Cardiac muscle cell (in vitro differentiated cells and primary cell): Measurements from ENCODE around the gene GPATCH4. TPM values are rescaled to one million over a fixed set of nuclear protein-coding genes. Genes with fewer than 3 reads are reported as not detected.
A peak's percentile ranks its signal among the peaks of the same experiment; 100 is the strongest.

Experiments
- DNase-seq, 2 donors: peaks; one replicate each; pipeline versions ENCODE4 v3.0.0 to v3.0.0-alpha.2; 2010 to 2017; ENCODE audit warnings: low read depth in 1 of 2, low spot score in 1 of 2
- H3K27ac ChIP-seq: fragments of 200-600 bp; sonication (generic); 2 replicates; pipeline ENCODE4 v1.5.1; 2016
- H3K27me3 ChIP-seq: fragments of 200-600 bp; sonication (generic); 2 replicates; pipeline ENCODE4 v1.6.0; 2016; ENCODE audit warnings: control low read depth
- H3K36me3 ChIP-seq: fragments of 200-600 bp; sonication (generic); 2 replicates; pipeline ENCODE4 v1.5.1; 2016; ENCODE audit warnings: control low read depth
- H3K4me1 ChIP-seq: fragments of 200-600 bp; sonication (generic); 2 replicates; pipeline ENCODE4 v1.8.1; 2017; ENCODE audit warnings: low read depth, mild to moderate bottlenecking, mixed run types
- H3K4me3 ChIP-seq: fragments of 200-600 bp; sonication (generic); 2 replicates; pipeline ENCODE4 v1.5.1; 2016; ENCODE audit warnings: mild to moderate bottlenecking
- H3K9me3 ChIP-seq: fragments of 200-600 bp; sonication (generic); 2 replicates; pipeline ENCODE4 v1.5.1; 2017; ENCODE audit warnings: low read depth, mild to moderate bottlenecking, control low read depth
- polyA plus RNA-seq: library from polyadenylated mRNA; unstranded; fragments of >200 nt; fragmentation: Nextera tagmentation; extraction: Ambion mirVana; gene quantifications from 2 replicates; pipeline ENCODE4 v1.2.1, GENCODE V29; 2016
- total RNA-seq: library from RNA; depleted of rRNA; stranded (reverse); fragments of >200 nt; gene quantifications from 2 replicates; pipeline ENCODE4 v1.2.3, GENCODE V29; 2016
- TF ChIP-seq, protein P1 (sequence below): IDR thresholded peaks from 2 replicates; pipeline ENCODE4 v1.5.1; 2012; ENCODE audit warnings: low read depth, mild to moderate bottlenecking, low read length

The GPATCH4 gene
- total and polyA plus RNA-seq, 2 experiments from 2014 or later, result 6.0 to 42.4 TPM

DNA sequence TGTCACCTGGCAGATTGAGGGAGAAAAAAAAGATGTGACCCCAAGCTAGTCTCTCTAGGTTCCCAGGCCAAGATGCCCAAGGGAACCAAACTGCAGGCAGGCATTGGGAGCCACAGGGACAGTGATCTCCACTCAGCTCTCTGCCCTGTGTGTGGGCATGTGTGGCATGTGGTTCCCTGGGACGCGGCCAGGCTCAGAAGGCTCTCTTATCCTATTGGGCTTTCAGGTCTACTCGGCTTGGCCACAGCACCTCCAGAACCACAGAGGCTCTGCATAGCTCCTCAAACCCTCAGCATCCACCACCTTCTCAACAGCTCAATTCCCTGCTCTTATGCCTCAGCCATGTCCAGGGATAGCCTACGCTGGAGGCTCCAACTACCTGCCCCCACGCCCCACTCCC lies 50.9 kb downstream of the GPATCH4 start:
- Histone ChIP-seq H3K27me3 (no peaks in the 10 kb centered on the region), H3K27ac (no peak overlapping the region), H3K4me3 (no peak overlapping the region), H3K4me1 (peaks cover 8% of the 10 kb centered on the region), H3K9me3 (no peaks in the 10 kb centered on the region), H3K36me3 (no peaks in the 10 kb centered on the region)
- no peak for DNase-seq
- TF ChIP-seq, protein P1, sequence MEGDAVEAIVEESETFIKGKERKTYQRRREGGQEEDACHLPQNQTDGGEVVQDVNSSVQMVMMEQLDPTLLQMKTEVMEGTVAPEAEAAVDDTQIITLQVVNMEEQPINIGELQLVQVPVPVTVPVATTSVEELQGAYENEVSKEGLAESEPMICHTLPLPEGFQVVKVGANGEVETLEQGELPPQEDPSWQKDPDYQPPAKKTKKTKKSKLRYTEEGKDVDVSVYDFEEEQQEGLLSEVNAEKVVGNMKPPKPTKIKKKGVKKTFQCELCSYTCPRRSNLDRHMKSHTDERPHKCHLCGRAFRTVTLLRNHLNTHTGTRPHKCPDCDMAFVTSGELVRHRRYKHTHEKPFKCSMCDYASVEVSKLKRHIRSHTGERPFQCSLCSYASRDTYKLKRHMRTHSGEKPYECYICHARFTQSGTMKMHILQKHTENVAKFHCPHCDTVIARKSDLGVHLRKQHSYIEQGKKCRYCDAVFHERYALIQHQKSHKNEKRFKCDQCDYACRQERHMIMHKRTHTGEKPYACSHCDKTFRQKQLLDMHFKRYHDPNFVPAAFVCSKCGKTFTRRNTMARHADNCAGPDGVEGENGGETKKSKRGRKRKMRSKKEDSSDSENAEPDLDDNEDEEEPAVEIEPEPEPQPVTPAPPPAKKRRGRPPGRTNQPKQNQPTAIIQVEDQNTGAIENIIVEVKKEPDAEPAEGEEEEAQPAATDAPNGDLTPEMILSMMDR, result no peak

DNA sequence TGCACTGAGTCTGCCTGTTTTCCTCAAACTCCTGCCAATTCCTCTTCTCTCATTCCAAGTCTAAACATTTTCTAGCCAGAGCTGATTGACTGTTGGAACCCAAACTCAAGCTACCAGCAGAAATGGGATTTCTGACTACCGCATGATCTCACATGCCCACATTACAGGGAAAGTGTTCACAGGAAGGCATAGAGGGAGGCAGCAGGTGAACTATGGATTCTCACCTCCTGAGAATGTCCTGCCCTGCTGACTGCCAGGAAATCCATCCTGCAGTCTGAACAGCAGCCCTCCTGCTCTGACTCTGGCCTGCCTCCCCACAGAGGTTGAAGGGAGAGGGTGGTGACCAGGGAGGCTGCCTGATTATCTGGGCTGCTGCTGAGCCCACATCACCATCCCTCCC lies 51.4 kb downstream of the GPATCH4 start:
- H3K4me3 ChIP-seq, result no peak overlapping the region
- no peaks in the 10 kb centered on the region for H3K9me3 ChIP-seq
- peaks cover 8% of the 10 kb centered on the region for H3K4me1 ChIP-seq
- DNase-seq, result no peak
- no peak overlapping the region for H3K27ac ChIP-seq
- TF ChIP-seq, protein P1, result no peak
- no peaks in the 10 kb centered on the region for H3K36me3 ChIP-seq
- no peaks in the 10 kb centered on the region for H3K27me3 ChIP-seq

DNA sequence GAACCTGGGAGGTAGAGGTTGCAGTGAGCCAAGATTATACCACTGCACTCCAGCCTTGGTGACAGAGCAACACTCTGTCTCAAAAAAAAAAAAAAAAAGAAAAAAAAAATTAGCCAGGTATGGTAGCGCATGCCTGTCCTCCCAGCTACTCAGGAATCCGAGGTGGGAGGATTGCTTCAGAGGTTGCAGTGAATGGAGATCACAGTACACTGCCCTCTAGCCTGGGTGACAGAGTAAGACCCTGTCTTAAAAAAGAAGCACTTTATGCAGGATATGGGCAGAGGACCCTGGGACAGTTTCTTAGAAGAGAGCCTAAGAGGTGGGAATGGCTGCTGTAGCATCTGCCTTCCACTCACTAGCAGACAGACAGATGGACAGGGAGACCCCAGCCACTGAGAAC lies 51.9 kb downstream of the GPATCH4 start:
- Histone ChIP-seq H3K4me1 (peaks cover 8% of the 10 kb centered on the region), H3K9me3 (no peaks in the 10 kb centered on the region), H3K36me3 (no peaks in the 10 kb centered on the region), H3K27me3 (no peaks in the 10 kb centered on the region), H3K4me3 (no peak overlapping the region), H3K27ac (no peak overlapping the region)
- DNase-seq, result peak in 1 of 2 donors; percentile 37
- TF ChIP-seq, protein P1, result no peak

DNA sequence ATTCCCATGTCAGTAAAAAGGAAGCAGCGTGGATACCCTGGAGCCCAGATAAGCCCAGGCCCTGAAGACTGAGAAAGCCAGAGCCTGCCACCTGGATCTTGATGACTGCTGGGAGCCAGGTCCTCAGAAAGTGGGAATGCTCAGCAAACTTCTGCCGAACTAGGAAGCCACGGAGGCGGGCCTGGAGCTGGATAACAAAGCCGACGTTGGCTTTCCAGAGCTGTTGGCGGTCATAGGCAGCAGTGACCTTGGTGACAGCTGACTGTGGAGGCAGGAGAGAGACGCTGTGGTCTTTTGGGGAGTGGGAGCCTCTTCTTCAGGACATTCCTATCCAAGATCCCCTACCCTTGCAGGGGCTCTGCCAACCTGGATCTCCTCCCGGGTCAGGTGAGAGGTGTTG lies 53.3 kb downstream of the GPATCH4 start:
- Histone ChIP-seq H3K27ac (no peak overlapping the region), H3K27me3 (no peaks in the 10 kb centered on the region), H3K9me3 (no peaks in the 10 kb centered on the region), H3K4me1 (peaks cover 13% of the 10 kb centered on the region), H3K4me3 (no peak overlapping the region), H3K36me3 (no peaks in the 10 kb centered on the region)
- TF ChIP-seq, protein P1, result no peak
- DNase-seq, result peak in 1 of 2 donors; percentile 5

DNA sequence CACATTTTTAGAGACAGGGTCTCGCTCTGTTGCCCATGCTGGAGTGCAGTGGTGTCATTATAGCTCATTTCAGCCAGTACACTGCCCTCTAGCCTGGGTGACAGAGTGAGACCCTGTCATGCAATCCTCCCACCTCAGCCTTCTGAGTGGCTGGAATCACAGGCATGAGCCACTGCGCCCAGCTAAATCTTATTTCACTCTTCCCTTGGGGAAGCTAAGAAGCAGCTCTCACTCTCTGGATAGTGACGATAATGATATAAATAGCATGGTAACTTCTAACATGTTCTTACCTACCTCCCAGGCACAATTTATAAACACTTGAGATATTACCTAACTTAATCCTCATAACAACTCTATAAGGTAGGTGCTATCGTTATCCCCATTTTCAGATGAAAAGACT lies 53.8 kb downstream of the GPATCH4 start:
- no peak overlapping the region for H3K4me3 ChIP-seq
- H3K27me3 ChIP-seq, result no peaks in the 10 kb centered on the region
- H3K4me1 ChIP-seq, result peaks cover 13% of the 10 kb centered on the region
- H3K27ac ChIP-seq, result no peak overlapping the region
- DNase-seq, result no peak
- no peaks in the 10 kb centered on the region for H3K9me3 ChIP-seq
- TF ChIP-seq, protein P1, result no peak
- H3K36me3 ChIP-seq, result no peaks in the 10 kb centered on the region

DNA sequence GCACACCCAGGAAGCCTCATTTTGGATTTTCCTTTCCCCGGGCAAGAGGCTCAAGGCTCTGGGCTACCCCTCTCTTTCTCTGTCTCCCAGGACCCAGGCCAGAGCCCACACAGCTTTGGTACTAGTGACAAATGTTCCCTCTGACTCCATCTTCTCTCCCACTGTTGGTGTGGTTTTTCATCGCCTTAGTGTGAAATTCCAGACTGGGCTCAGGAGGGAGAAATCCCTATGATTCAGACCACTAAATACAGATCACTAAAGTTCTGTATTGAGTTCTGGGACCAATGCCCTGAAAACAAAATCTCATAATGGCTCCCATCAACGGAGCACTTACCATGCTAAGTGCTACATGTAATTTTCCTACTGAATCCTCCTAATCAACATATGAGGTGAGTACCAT lies 55.0 kb downstream of the GPATCH4 start:
- Histone ChIP-seq H3K4me1 (peaks cover 13% of the 10 kb centered on the region), H3K9me3 (no peaks in the 10 kb centered on the region), H3K27ac (no peak overlapping the region), H3K36me3 (no peaks in the 10 kb centered on the region), H3K4me3 (no peak overlapping the region), H3K27me3 (no peaks in the 10 kb centered on the region)
- DNase-seq, result no peak
- TF ChIP-seq, protein P1, result no peak
